Transverse colon (tissue), 4 donors: ENCODE measurements around the gene ICAM4. TPM values are rescaled to one million over a fixed set of nuclear protein-coding genes. Genes with fewer than 3 reads are reported as not detected.

ENCODE experiments used
- DNase-seq: peaks from one replicate; pipeline ENCODE4 v3.0.0-alpha.2; 2019
- H3K27ac ChIP-seq, 4 donors: fragments of 200-600 bp; sonication (generic); 2 replicates each; pipeline ENCODE4 v1.5.1; 2016 to 2018; ENCODE audit warnings: inconsistent platforms in 4 of 4
- H3K27me3 ChIP-seq: fragments of 200-600 bp; sonication (generic); 2 replicates; pipeline ENCODE4 v1.5.1; 2017; ENCODE audit warnings: inconsistent platforms
- H3K36me3 ChIP-seq, 4 donors: fragments of 200-600 bp; sonication (generic); 2 replicates each; pipeline ENCODE4 v1.5.1; 2017 to 2019; ENCODE audit warnings: inconsistent platforms in 4 of 4
- H3K4me1 ChIP-seq, 4 donors: fragments of 200-600 bp; sonication (generic); 2 replicates each; pipeline ENCODE4 v1.5.1; 2017 to 2020; ENCODE audit warnings: inconsistent platforms in 4 of 4
- H3K4me3 ChIP-seq, 4 donors: fragments of 200-600 bp; sonication (generic); 1 replicate in 1 of 4; 2 replicates in 3 of 4; pipeline versions ENCODE4 v1.5.1 to v1.6.1; 2017 to 2019; ENCODE audit warnings: inconsistent platforms in 4 of 4
- H3K9me3 ChIP-seq, 2 donors: fragments of 200-600 bp; sonication (generic); 2 replicates each; pipeline ENCODE4 v1.5.1; 2017 to 2019; ENCODE audit warnings: inconsistent platforms in 2 of 2
- CTCF ChIP-seq, 5 experiments: fragments of 200-600 bp in 3 of 5; fragments of 450-650 bp in 2 of 5; sonication (generic) in 3 of 5; IDR thresholded peaks; 1 replicate in 2 of 5; 2 replicates in 3 of 5; pipeline ENCODE4 v1.5.1; 2016 to 2017; ENCODE audit warnings: antibody characterized with exemption in 5 of 5, inconsistent platforms in 3 of 5, mild to moderate bottlenecking in 2 of 5, moderate library complexity in 1 of 5
- EP300 ChIP-seq: sonication (generic); formaldehyde crosslinking; IDR thresholded peaks from one replicate; pipeline ENCODE4 v1.6.1; 2017; ENCODE audit warnings: antibody characterized with exemption, low read depth
- POLR2A ChIP-seq: fragments of 450-650 bp; IDR thresholded peaks from one replicate; pipeline ENCODE4 v1.6.1; 2016; ENCODE audit warnings: antibody characterized with exemption, mild to moderate bottlenecking, moderate library complexity
- POLR2AphosphoS5 ChIP-seq, 3 donors: sonication (generic); formaldehyde crosslinking; IDR thresholded peaks; one replicate each; pipeline ENCODE4 v1.6.1; 2016; ENCODE audit warnings: antibody characterized with exemption in 3 of 3
- WGBS, 2 donors: methylation state at CpG; one replicate each; pipeline ENCODE4 v1.1.5; 2018; ENCODE audit warnings: low coverage in 1 of 2; 5-methylcytosine and 5-hydroxymethylcytosine counted together
- in situ Hi-C, 4 donors: fragments of 200-750 bp; cut with MboI; loops; one replicate each; pipeline versions ENCODE4 v1.15.0 to v1.15.1; 2017; ENCODE audit warnings: low sequenced_read_pairs in 3 of 4, low pct_ligation_motif_present in 1 of 4, low pct_unique_long_range_greater_than_20kb in 1 of 4
- intact Hi-C: fragments of 100-400 bp; cut with DNase I; formaldehyde crosslinking; loops from one replicate; pipeline ENCODE4 v1.15.1; 2023; ENCODE audit warnings: low total_unique reads
- total RNA-seq, 4 donors: library from RNA; depleted of rRNA; stranded (reverse); fragments of >200 nt; gene quantifications; one replicate each; pipeline ENCODE4 v1.1.0, GENCODE V29; 2016

Gene ICAM4
- total RNA-seq, 4 donors from 2014 or later = 0.48 to 0.55 TPM; not detected in 2

GRCh38 chr19:10292789-10293636 lies 6.3 kb downstream of the ICAM4 start:
- H3K27ac ChIP-seq = no peak overlapping the region
- 23% methylated on average over 53 of the region's 56 CpGs; no CpG with 5 or more reads in 1 of the 2 donors for WGBS, 2 donors
- intact Hi-C loops = no loop called here
- in situ Hi-C loops = no loop called here
- peaks cover 47 to 68% (median 65%) of the 10 kb centered on the region in 4 donors for H3K4me1 ChIP-seq
- H3K36me3 ChIP-seq = no peaks in the 10 kb centered on the region
- H3K27me3 ChIP-seq = peaks cover 97% of the 10 kb centered on the region
- peak overlapping the region in 2 of 4 donors; percentile 36 to 41 for H3K4me3 ChIP-seq
- TF ChIP-seq CTCF (IDR thresholded peaks at IDR 0.05) (no peak), EP300 (no peak), POLR2AphosphoS5 (IDR thresholded peaks at IDR 0.05) (no peak), POLR2A (no peak)
- DNase-seq = peak; percentile 14
- H3K9me3 ChIP-seq = no peaks in the 10 kb centered on the region

- peaks cover 44 to 60% (median 60%) of the 10 kb centered on the region in 4 donors for H3K4me1 ChIP-seq
- H3K4me3 ChIP-seq = no peak overlapping the region
These were observed 7.0 kb downstream of the ICAM4 start for GRCh38 chr19:10293637-10294367.

GRCh38 chr19:10294368-10294697 lies 7.6 kb downstream of the ICAM4 start:
- Histone ChIP-seq H3K4me3 (no peak overlapping the region), H3K27ac (no peak overlapping the region), H3K36me3 (no peaks in the 10 kb centered on the region), H3K4me1 (peaks cover 39 to 55% (median 54%) of the 10 kb centered on the region in 4 donors), H3K27me3 (peaks cover 95% of the 10 kb centered on the region), H3K9me3 (no peaks in the 10 kb centered on the region)
- peak; percentile 33 for DNase-seq
- WGBS, 2 donors = 23% methylated on average over 25 of the region's 25 CpGs; no CpG with 5 or more reads in 1 of the 2 donors
- intact Hi-C loops (no loop called here), in situ Hi-C loops (no loop called here)
- no peak for TF ChIP-seq EP300
- peak in 1 of 5 experiments; percentile 15 for TF ChIP-seq CTCF (IDR thresholded peaks at IDR 0.05)

More at GRCh38 chr19:10293637-10294367, 7.0 kb downstream of the ICAM4 start:
- Histone ChIP-seq H3K27me3 (peaks cover 95% of the 10 kb centered on the region), H3K27ac (no peak overlapping the region), H3K36me3 (no peaks in the 10 kb centered on the region), H3K9me3 (no peaks in the 10 kb centered on the region)
- intact Hi-C loops (no loop called here), in situ Hi-C loops (no loop called here)
- TF ChIP-seq CTCF (IDR thresholded peaks at IDR 0.05) (no peak), POLR2A (no peak), EP300 (no peak), POLR2AphosphoS5 (IDR thresholded peaks at IDR 0.05) (no peak)
- no peak for DNase-seq
- 37% methylated on average over 45 of the region's 49 CpGs; no CpG with 5 or more reads in 1 of the 2 donors for WGBS, 2 donors

- Histone ChIP-seq H3K9me3 (no peaks in the 10 kb centered on the region), H3K4me1 (peaks cover 29 to 50% (median 45%) of the 10 kb centered on the region in 4 donors), H3K27ac (no peak overlapping the region), H3K27me3 (peaks cover 94% of the 10 kb centered on the region), H3K4me3 (peak overlapping the region in 3 of 4 donors; percentile 1 to 36 (median 18)), H3K36me3 (no peaks in the 10 kb centered on the region)
- intact Hi-C loops = no loop called here
- 2% methylated on average over 44 of the region's 48 CpGs; no CpG with 5 or more reads in 1 of the 2 donors for WGBS, 2 donors
- in situ Hi-C loops = no loop called here
- TF ChIP-seq EP300 (no peak), CTCF (IDR thresholded peaks at IDR 0.05) (peak in 1 of 5 experiments; percentile 9), POLR2A (peak; percentile 23), POLR2AphosphoS5 (IDR thresholded peaks at IDR 0.05) (peak in 1 of 3 donors; percentile 6)
- peak; percentile 74 for DNase-seq
These were observed 8.6 kb downstream of the ICAM4 start for GRCh38 chr19:10295305-10295846.
